HG03139 (cell line): ENCODE measurements around the gene TBC1D22A.

Experiments
- ATAC-seq: cut with Tn5 transposase; IDR thresholded peaks from one replicate; pipeline ENCODE4 v1.9.1; 2021; ENCODE audit not compliant: unreplicated experiment

Gene TBC1D22A

DNA sequence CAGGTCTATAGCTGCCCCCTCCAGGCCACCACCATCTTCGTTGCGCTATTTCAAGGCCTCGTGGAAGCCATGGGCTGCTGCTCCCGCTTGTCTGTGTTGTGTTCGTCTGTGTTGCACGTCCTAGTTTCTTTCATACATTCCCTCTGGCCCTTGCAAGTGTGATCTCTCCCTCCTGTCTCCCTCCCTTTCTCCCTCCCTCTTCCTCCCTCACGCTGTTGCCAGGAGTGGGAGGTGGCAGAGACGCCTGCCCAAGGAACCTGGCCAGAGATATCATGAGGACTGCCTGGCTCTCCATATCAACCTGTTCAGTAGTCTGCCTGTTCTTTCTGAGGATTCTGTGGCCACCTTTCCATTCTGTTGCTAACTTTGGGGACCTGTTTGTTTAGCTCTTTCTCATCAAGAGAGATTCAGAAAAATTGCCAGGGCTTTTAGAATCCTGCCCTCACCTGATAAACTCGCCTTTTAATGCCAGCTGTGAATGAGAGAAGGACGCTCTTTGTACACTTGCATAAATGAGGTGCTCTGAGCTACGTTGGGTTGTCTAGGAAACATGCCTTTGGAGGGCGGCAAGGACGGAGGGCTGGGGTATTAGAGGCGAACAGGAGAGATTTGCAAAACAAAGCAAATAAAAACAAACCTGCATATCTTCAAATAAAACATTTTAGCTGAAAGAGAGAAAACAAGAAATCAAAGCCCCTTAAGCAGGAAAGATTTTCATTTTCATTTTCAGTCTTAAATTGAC lies 185.2 kb downstream of the TBC1D22A start:
- no peak for ATAC-seq

GRCh38 chr22:46948411-46949144 lies 186.1 kb downstream of the TBC1D22A start:
- ATAC-seq, result no peak

GRCh38 chr22:46951350-46951749 lies 188.9 kb downstream of the TBC1D22A start:
- ATAC-seq, result no peak

DNA sequence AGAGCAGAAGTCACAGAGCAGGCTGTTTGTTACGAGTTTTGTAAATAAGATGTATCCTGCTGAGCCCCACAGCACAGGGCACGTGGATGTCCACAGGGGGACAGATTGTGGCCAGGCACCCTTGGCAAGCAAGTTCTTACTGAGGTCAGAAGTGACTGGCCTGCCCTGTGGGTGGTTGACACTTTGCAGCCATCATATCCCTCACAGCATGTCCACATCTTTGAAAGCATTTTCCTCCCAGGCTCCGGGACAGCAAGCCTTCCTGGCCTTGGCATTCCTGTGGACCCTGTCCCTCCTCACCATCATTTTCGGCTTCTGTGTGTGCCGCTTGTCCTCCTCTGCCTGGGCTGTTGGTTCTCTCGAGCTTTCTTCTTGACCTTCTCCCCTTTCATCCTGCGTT lies 189.5 kb downstream of the TBC1D22A start:
- no peak for ATAC-seq

DNA sequence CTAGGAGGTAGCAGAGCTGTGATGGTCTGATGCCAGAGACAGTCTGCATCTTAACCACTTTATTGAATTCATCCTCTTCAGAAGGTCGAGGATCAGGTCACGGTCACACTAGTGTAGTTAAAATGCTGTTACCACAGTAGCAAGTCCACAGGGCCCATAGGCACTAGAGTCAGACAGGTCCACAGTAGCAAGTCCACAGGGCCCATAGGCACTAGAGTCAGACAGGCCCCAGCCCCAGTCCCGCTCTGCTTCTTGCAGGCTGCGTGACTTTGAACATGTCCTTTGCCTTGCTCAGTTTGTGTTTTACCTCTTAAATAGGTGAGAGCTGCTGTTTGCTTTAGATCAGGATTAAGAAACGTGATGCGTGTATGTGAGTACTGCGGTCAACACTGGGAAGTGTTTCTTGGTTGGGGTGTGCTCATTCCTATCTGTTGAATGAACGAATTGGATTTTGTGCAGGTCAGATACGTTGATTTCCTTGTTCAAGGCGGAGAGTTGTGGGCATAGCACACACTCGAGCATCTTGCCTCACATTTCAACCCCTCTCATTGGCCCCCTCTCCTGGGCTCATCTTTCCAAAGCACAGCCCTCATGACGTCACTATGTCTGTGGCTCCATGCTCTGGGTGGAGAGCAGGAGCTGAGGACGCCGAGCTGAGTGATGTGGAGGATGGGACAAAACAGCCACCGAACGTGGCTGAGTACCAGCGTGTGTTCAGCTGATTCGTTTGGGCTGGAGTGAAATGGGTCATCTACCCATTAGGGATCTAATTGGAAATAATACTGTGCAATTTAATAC lies 191.7 kb downstream of the TBC1D22A start:
- no peak for ATAC-seq

- ATAC-seq, result no peak
Observed at GRCh38 chr22:46954781-46955180, 192.3 kb downstream of the TBC1D22A start.

DNA sequence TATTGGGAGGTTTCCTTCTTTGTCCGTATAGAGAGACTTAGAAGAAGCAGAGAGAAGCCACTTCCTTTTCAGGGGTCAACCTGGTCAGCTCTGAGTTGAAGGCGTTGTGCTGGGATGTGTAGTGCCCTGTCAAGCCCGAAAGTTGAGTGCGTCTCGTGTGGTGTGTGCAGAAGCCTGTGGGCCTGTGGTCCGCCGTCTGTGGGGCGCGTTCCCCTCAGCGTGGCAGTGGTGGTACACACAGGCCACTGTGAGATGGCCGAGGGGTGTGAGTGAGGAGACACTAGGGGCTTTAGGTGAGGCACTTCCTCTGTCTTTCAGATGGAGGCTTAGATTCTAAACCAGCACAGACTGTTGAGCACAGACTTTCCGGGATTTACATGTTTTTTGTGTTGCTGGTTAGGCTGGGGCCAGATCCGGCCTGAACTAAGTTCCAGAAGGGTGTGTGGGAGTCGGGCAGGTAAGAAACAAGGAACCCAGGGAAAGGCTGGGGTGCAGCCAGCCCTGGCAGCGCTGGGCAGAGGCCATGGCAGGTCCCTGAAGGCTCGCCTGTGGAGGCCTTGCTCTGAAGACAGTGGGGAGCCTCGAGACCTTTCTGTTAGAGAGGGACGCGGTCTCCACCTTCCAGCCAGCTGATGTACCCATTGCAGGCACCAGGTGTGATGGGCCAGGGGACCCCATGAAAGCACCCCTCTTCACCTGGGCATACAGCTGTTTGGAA lies 194.2 kb downstream of the TBC1D22A start:
- no peak for ATAC-seq

DNA sequence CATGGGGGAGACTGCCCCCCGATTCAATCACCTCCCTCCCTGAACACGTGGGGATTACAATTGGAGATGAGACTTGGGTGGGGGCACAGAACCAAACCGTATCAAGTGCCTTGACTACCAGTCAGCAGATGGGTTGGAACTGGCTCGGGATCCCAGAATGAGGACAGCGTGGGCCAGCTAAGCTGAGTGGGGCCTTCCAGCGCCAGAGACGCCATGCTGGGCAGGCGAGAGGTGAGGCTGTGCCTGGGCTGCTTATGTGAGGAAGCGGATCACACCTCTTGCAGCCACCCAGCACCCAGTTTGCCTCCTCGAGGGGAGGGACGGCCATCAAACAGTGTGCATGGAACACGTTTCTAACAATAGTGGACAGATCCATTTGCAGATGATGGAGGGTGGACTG lies 195.1 kb downstream of the TBC1D22A start:
- ATAC-seq, result no peak

DNA sequence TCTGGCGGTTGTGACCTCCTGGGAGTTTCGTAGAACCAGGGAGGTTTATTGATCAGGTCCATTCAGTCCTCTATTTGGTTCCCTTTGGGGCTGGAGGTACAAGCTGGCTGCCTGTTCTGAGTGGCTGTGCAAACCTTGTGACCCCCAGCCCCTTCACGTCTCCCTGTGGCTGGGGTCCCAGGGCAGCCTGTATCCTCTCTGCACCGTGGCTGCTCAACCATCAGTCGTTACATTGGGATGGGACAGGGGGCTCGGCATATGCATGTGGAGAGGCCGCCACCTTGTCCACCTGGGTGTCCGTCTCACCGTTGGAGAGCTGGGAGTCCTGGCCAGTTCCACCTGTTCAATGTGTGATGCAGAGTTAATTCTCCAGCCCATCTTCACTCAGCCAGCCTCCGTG lies 195.7 kb downstream of the TBC1D22A start:
- no peak for ATAC-seq

DNA sequence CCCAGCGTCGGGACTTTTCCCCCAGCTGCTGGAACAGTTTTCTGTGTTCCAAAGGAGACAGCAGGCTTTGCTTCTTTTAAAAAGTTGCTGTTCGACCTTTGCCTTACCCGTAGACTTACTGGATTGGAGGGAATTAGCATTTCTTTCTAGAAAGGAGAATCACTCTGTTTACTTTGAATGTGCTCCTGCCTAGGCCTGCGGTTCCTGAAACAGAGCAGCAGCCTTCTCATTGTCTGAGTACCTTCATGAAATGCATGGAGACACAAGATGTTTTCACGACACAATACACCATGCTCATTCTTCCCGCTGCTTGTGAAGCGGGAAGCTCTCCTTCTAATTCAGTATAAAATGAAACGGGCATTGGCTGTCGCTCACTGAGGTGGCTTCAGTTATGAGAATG lies 196.2 kb downstream of the TBC1D22A start:
- no peak for ATAC-seq

GRCh38 chr22:46959369-46959768 lies 196.9 kb downstream of the TBC1D22A start:
- no peak for ATAC-seq

DNA sequence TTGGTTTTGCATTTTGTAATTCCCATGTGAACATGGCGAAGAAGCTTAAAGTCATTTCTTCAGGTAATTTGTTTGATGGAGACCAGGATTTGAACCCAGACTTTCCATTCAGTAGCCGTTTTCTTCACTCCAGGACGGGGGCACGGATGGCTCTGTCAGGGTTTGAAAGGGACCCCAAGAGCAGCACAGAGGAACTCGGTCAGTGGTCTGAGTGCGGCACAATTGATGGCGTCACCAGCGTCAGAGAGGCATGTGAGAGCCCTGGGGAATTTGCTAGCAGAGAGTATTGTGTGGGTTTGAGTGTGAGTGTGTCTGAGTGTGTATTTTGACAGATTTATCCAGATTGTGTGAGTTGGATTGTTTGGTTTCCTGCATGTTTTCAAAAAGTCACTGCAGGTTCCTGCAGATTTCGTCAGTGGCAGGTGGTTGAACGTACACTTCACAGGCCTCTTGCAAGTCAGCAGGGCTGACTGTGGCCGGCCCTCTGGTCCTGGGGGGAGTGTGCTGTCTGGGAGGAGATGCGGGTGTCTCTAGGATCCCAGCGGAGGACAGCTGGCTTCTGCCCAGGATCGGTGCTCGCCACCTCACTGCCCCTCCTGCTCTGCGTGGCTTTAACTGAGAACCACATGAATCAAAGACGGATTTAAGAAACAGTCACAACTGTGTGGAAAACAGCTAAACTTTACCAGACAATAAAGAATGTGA lies 199.3 kb downstream of the TBC1D22A start:
- no peak for ATAC-seq

GRCh38 chr22:46962406-46962805 lies 200.0 kb downstream of the TBC1D22A start:
- no peak for ATAC-seq

- no peak for ATAC-seq
Observed at GRCh38 chr22:46963672-46964545, 201.5 kb downstream of the TBC1D22A start.

GRCh38 chr22:46964773-46965550 lies 202.5 kb downstream of the TBC1D22A start:
- ATAC-seq, result no peak

- no peak for ATAC-seq
Observed at GRCh38 chr22:46965555-46966494, 203.4 kb downstream of the TBC1D22A start.

GRCh38 chr22:46966495-46966845 lies 204.0 kb downstream of the TBC1D22A start:
- no peak for ATAC-seq

- ATAC-seq, result no peak
Observed at GRCh38 chr22:46966846-46967245, 204.4 kb downstream of the TBC1D22A start.
